GM12878 (cell line): ENCODE data around the gene MRPL41. TPM values are rescaled to one million over a fixed set of nuclear protein-coding genes. Genes with fewer than 3 reads are reported as not detected.
A peak's percentile ranks its signal among the peaks of the same experiment; 100 is the strongest.

Source experiments
- ATAC-seq: fragments of 200-7000 bp; cut with Tn5 transposase; 3 replicates; pipeline ENCODE4 v1.9.1; 2020; ENCODE audit warnings: mild to moderate bottlenecking, moderate library complexity
- BruUV-seq: library from RNA; stranded (reverse); fragments of 400-500 nt; replicated peaks from 2 replicates; lab custom pipeline; 2021; lab: Mats Ljungman, UMichigan
- CTCF ChIA-PET: fragments of 300-600 bp; sonication (Branson Sonifier 250); formaldehyde crosslinking; extraction: SDS; loops from one replicate; lab custom pipeline; 2021; ENCODE audit warnings: inconsistent platforms; lab: Yijun Ruan, JAX
- POLR2A ChIA-PET: fragments of 350-600 bp; formaldehyde crosslinking; extraction: SDS; loops from one replicate; lab custom pipeline; 2021; ENCODE audit warnings: inconsistent platforms; lab: Charles Lee
- RAD21 ChIA-PET: fragments of 300-600 bp; sonication (Branson Sonifier 250); formaldehyde crosslinking; loops from one replicate; lab custom pipeline; 2023; ENCODE audit warnings: antibody characterized with exemption; ENCODE audit not compliant: unreplicated experiment; lab: Charles Lee
- SMC1A ChIA-PET: fragments of 300-600 bp; sonication (Branson Sonifier 250); formaldehyde crosslinking; loops from one replicate; lab custom pipeline; 2023; ENCODE audit not compliant: unreplicated experiment, uncharacterized antibody; lab: Charles Lee
- DNase-seq: peaks from one replicate; pipeline ENCODE4 v3.0.0-alpha.2; 2011; ENCODE audit warnings: low read depth, low spot score
- FAIRE-seq: peaks from 3 replicates; lab custom pipeline; 2011; peaks lifted over from hg19 to GRCh38; lab: Jason Lieb, UNC
- H2AFZ ChIP-seq: 2 replicates; pipeline ENCODE4 v1.6.0; 2011; ENCODE audit warnings: low read depth, low read length, control low read depth; ENCODE audit not compliant: control insufficient read depth
- H3K27ac ChIP-seq: 2 replicates; pipeline ENCODE4 v1.5.1; 2011; ENCODE audit warnings: control low read depth; ENCODE audit not compliant: control insufficient read depth, insufficient read depth
- H3K27me3 ChIP-seq, 2 experiments: replicated peaks in 1 of 2; 2 replicates each; pipeline versions ENCODE4 v1.6.0 to v1.6.1; 2011; ENCODE audit warnings: low read length in 1 of 2; ENCODE audit not compliant: control insufficient read depth in 2 of 2, insufficient read depth in 2 of 2
- H3K36me3 ChIP-seq, 2 experiments: 2 replicates each; pipeline ENCODE4 v1.5.1; 2011; ENCODE audit warnings: low read length in 1 of 2; ENCODE audit not compliant: control insufficient read depth in 2 of 2, insufficient read depth in 2 of 2
- H3K4me1 ChIP-seq: 2 replicates; pipeline ENCODE4 v1.6.1; 2011; ENCODE audit warnings: mild to moderate bottlenecking, low read length, moderate library complexity, mixed read lengths; ENCODE audit not compliant: control insufficient read depth, insufficient read depth
- H3K4me2 ChIP-seq: 2 replicates; pipeline ENCODE4 v1.6.0; 2011; ENCODE audit warnings: control low read depth; ENCODE audit not compliant: control insufficient read depth, insufficient read depth
- H3K4me3 ChIP-seq: fragments of 200-600 bp; sonication (generic); 2 replicates; pipeline ENCODE4 v1.5.1; 2016
- H3K79me2 ChIP-seq: 2 replicates; pipeline ENCODE4 v1.6.0; 2011; ENCODE audit warnings: low read length; ENCODE audit not compliant: control insufficient read depth, insufficient read depth
- H3K9ac ChIP-seq: 2 replicates; pipeline ENCODE4 v1.8.0; 2011; ENCODE audit warnings: low read length, control low read depth, mixed read lengths; ENCODE audit not compliant: control insufficient read depth, insufficient read depth
- H3K9me3 ChIP-seq: replicated peaks from 3 replicates; pipeline ENCODE4 v1.5.1; 2011; ENCODE audit warnings: mild to moderate bottlenecking, low read length; ENCODE audit not compliant: control insufficient read depth, insufficient read depth
- H4K20me1 ChIP-seq: 2 replicates; pipeline ENCODE4 v1.6.0; 2011; ENCODE audit not compliant: control insufficient read depth, insufficient read depth
- GABPA ChIP-seq: IDR thresholded peaks from 2 replicates; pipeline ENCODE4 v1.6.1; 2014; ENCODE audit warnings: antibody characterized with exemption, low read depth, mild to moderate bottlenecking, inconsistent platforms
- IRF4 ChIP-seq: IDR thresholded peaks from 2 replicates; pipeline ENCODE4 v1.6.1; 2011; ENCODE audit warnings: low read depth, low read length
- MYB ChIP-seq: fragments of 150-350 bp; IDR thresholded peaks from 2 replicates; pipeline ENCODE4 v1.6.1; 2014; ENCODE audit warnings: mild to moderate bottlenecking, low read depth, low read length, borderline replicate concordance
- POLR2A ChIP-seq: IDR thresholded peaks from 2 replicates; pipeline ENCODE4 v1.6.1; 2011; ENCODE audit warnings: low read depth, mild to moderate bottlenecking, low read length
- RFX5 ChIP-seq: IDR thresholded peaks from 2 replicates; pipeline ENCODE4 v1.6.1; 2011; ENCODE audit warnings: low read depth, low read length, improper control_type of control experiment
- ZZZ3 ChIP-seq: IDR thresholded peaks from 2 replicates; pipeline ENCODE4 v1.6.1; 2011; ENCODE audit warnings: low read depth; ENCODE audit not compliant: control insufficient read depth, insufficient read length
- WGBS: methylation state at CpG from one replicate; pipeline ENCODE4 v1.1.6; 2016; ENCODE audit warnings: low lambda C conversion rate; ENCODE audit not compliant: insufficient replicate concordance, insufficient coverage; ENCODE audit errors: missing lambda C conversion rate; 5-methylcytosine and 5-hydroxymethylcytosine counted together
- in situ Hi-C: fragments of 300-500 bp; cut with MboI; formaldehyde crosslinking; loops from 9 replicates; pipeline ENCODE4 v1.14.3; 2018; ENCODE audit warnings: mixed read lengths
- intact Hi-C: fragments of 100-400 bp; cut with micrococcal nuclease; formaldehyde crosslinking; loops from one replicate; pipeline ENCODE4 v1.14.2; 2022; ENCODE audit not compliant: unreplicated experiment
- polyA plus RNA-seq, 11 experiments: library from polyadenylated mRNA; depleted of rRNA in 4 of 11; unstranded in 6 of 11; stranded (reverse) in 5 of 11; fragments of >200 nt; fragmentation: Nextera tagmentation in 4 of 11; fragmentation: Illumina TruSeq in 1 of 11; extraction: Ambion mirVana in 4 of 11; extraction: Trizol in 1 of 11; gene quantifications; 1 replicate in 1 of 11; 2 replicates in 10 of 11; pipeline versions ENCODE4 v1.2.1 to v1.2.3, GENCODE V29; 2011 to 2016; ENCODE audit warnings: inconsistent platforms in 2 of 11, missing spikeins in 2 of 11, low read depth in 1 of 11
- total RNA-seq, 4 experiments: library from RNA; depleted of rRNA in 3 of 4; stranded (reverse); fragments of >200 nt in 3 of 4; fragmentation: Illumina TruSeq in 1 of 4; extraction: Trizol in 1 of 4; gene quantifications; 2 replicates each; pipeline versions ENCODE4 v1.2.1 to v1.2.3, GENCODE V29; 2013 to 2021
- TF ChIP-seq, protein P1 (sequence below): fragments of 450-650 bp; IDR thresholded peaks from 2 replicates; pipeline ENCODE4 v1.6.1; 2017; ENCODE audit warnings: mild to moderate bottlenecking, low read depth, inconsistent platforms; ENCODE audit not compliant: poor library complexity, severe bottlenecking
- TF ChIP-seq, protein P2 (sequence below): IDR thresholded peaks from 2 replicates; pipeline ENCODE4 v1.6.1; 2011; ENCODE audit warnings: borderline replicate concordance, low read depth, mild to moderate bottlenecking, moderate library complexity, low read length; ENCODE audit not compliant: insufficient read depth, poor library complexity, severe bottlenecking

The MRPL41 gene
- total and polyA plus RNA-seq, 10 of the 15 experiments (the other 5 are each of a cell fraction or from before 2014, with no cell fraction given) = 1.3 to 116 (median 40.1) TPM

DNA sequence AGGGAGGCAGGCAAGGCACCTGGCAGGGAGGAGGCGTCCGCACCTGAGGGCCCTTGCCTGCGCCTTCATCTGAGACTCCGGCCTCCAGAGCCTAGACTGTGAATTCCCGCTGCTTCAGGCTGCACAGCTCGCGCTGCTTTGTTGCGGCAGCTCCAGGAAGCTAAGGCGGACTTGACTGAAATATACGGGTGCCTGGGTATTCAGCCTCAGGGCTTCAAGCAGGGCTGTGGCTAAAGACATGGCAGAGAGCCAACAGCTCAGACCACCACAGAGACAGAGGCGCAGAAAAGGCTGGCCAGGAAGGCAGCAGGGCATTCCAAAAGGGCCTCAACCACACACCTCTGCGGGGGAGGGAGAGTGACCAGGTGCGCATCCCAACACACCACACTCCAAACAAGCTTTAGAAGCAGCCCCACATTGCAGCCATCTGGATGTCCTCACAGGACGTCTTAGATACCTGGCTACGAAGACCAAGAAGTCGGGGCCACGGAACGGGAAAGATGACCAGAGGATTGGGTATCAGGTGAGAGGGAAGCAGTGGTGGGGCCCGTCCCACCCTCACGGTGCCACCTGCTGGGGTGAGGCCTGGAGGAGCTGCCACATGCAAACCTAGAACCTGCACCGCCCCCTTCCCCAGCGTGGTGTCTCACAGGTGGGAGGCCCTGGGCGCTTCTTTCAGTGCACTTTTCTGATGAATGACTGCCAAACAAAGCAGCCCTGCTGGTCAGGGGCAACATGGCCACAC, 28.7 kb downstream of the MRPL41 start:
- Histone ChIP-seq H3K4me1 (peaks cover 16% of the 10 kb centered on the region), H3K27ac (no peak overlapping the region)
- BruUV-seq = no TSS peak
- TF ChIP-seq POLR2A = peak; percentile 13; the same call in 1 of the 2 replicates
- TF ChIP-seq, protein P1, sequence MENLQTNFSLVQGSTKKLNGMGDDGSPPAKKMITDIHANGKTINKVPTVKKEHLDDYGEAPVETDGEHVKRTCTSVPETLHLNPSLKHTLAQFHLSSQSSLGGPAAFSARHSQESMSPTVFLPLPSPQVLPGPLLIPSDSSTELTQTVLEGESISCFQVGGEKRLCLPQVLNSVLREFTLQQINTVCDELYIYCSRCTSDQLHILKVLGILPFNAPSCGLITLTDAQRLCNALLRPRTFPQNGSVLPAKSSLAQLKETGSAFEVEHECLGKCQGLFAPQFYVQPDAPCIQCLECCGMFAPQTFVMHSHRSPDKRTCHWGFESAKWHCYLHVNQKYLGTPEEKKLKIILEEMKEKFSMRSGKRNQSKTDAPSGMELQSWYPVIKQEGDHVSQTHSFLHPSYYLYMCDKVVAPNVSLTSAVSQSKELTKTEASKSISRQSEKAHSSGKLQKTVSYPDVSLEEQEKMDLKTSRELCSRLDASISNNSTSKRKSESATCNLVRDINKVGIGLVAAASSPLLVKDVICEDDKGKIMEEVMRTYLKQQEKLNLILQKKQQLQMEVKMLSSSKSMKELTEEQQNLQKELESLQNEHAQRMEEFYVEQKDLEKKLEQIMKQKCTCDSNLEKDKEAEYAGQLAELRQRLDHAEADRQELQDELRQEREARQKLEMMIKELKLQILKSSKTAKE = no peak
- TF ChIP-seq, all 136 proteins: peak for 1
- no peak for FAIRE-seq
- ChIA-PET CTCF (interaction anchor here (1.2 to 2.3 kb wide), 5 partner anchors 22 to 93 kb away, joined by 3 to 6 read pairs (median 5); no protein-coding TSS in a partner anchor), POLR2A (no interaction called here), SMC1A (no interaction called here), RAD21 (no interaction called here)
- H3K36me3 ChIP-seq = peaks cover 2 to 10% of the 10 kb centered on the region in 2 experiments; a peak in 3 of 4 replicates
- no peak for DNase-seq
- H3K4me3 ChIP-seq = no peak overlapping the region
- H2AFZ ChIP-seq = no peak overlapping the region
- H3K79me2 ChIP-seq = peaks cover 24% of the 10 kb centered on the region
- no peaks in the 10 kb centered on the region for H3K9me3 ChIP-seq
- no peaks in the 10 kb centered on the region for H4K20me1 ChIP-seq
- in situ Hi-C loops = no loop called here
- H3K9ac ChIP-seq = no peak overlapping the region
- no peak overlapping the region for H3K4me2 ChIP-seq
- no peaks in the 10 kb centered on the region for H3K27me3 ChIP-seq
- intact Hi-C loops = no loop called here
- ATAC-seq = no peak
- WGBS = 80% methylated on average over 22 of the region's 23 CpGs

DNA sequence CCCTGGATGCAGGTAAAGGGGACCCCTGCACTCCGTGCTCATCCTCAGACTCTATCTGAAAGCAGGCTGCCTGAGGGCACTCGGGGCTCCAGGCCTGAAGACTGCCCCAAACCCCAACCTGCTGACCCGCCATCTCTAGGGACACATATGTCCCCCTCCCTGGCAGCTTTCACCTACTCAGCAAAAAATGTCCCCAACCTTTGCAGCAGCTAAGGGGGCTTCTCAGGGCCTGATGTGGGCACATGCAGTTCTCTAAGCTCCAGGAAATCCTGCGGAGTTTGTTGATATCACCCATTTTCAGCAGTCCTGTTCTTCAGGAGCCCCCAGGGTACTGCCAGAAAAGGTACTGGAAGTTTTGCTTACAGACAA, 29.3 kb downstream of the MRPL41 start:
- ATAC-seq (no peak), FAIRE-seq (no peak), DNase-seq (no peak)
- H3K36me3 ChIP-seq = peaks cover 2 to 15% of the 10 kb centered on the region in 2 experiments; a peak in 3 of 4 replicates
- no peak overlapping the region for H3K4me2 ChIP-seq
- H3K79me2 ChIP-seq = peaks cover 22% of the 10 kb centered on the region
- H3K9ac ChIP-seq = no peak overlapping the region
- H3K27ac ChIP-seq = no peak overlapping the region
- no peaks in the 10 kb centered on the region for H4K20me1 ChIP-seq
- H3K4me1 ChIP-seq = peaks cover 14% of the 10 kb centered on the region
- SMC1A ChIA-PET = no interaction called here
- intact Hi-C loops (no loop called here), in situ Hi-C loops (no loop called here)
- no peaks in the 10 kb centered on the region for H3K9me3 ChIP-seq
- BruUV-seq = no TSS peak
- TF ChIP-seq POLR2A = peak; percentile 16
- no peak for TF ChIP-seq MYB
- no peak for TF ChIP-seq ZZZ3
- no peak for TF ChIP-seq IRF4
- no peak for TF ChIP-seq GABPA
- TF ChIP-seq RFX5 = no peak
- TF ChIP-seq, protein P2, sequence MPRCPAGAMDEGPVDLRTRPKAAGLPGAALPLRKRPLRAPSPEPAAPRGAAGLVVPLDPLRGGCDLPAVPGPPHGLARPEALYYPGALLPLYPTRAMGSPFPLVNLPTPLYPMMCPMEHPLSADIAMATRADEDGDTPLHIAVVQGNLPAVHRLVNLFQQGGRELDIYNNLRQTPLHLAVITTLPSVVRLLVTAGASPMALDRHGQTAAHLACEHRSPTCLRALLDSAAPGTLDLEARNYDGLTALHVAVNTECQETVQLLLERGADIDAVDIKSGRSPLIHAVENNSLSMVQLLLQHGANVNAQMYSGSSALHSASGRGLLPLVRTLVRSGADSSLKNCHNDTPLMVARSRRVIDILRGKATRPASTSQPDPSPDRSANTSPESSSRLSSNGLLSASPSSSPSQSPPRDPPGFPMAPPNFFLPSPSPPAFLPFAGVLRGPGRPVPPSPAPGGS = no peak
- no peak overlapping the region for H2AFZ ChIP-seq
- RAD21 ChIA-PET = no interaction called here
- H3K27me3 ChIP-seq = no peaks in the 10 kb centered on the region
- no peak overlapping the region for H3K4me3 ChIP-seq
- POLR2A ChIA-PET = no interaction called here
- CTCF ChIA-PET = interaction anchor here (1.3 to 2.3 kb wide), 2 partner anchors 22 to 92 kb away, joined by 5 read pairs; no protein-coding TSS in a partner anchor
- WGBS = 71% methylated on average over 4 of the region's 4 CpGs
